ENCODE results near the gene AFDN. TPM values are rescaled to one million over a fixed set of nuclear protein-coding genes. Genes with fewer than 3 reads are reported as not detected.

The AFDN gene
- total and polyA plus RNA-seq, 2 of the 8 experiments (the other 6 are each of a cell fraction or from before 2014, with no cell fraction given) = 53.4 to 192 TPM

DNA sequence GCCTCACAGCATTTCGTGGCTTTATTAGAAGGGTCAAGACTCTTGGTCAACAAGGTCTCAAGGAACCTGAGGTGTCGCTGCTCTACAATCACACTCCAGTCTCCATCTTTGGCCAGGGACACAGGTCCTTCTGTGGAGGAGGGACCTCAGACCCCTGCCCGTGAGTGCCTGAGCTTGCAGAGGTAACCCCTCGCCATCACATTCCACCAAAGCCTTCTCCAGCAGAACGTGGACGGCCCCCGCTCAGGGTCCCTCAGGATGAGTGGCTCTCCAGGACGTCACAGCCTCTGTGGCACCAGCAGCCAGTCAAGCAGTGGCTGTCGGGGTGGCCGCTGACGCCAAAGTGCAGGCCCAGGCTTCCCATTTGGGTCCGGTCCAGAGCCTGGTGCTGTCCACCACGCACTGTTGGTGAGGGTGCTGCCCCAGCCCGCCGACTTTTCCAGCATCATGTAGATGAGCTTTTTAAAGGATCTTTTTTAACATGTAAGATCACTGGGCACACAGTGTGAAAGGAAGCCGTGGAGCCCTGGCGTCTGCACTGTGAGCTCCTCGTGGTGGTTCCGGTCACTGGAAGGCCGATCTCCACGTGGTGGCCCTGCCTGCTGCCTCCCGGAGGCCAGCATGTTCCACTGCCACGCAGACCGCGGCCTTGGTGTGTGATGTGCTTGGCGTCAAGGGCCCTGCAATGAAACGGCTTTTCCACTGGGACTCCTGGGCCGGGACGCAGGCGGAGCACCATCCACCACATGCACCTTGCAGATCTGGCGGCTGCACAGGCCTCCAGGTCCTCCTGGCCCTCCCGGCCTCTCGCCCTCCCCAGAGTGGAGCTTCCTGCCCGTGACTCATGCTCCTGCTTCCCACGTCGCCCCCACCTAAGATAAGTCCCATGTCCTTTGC lies 162.5 kb downstream of the AFDN start:
- Histone ChIP-seq H4K8ac (ENCODE audit: extremely low read depth, insufficient read depth, low read length) (no peak overlapping the region), H3K4me1 (replicated peaks in 1 of 4; ENCODE audit: control insufficient read depth in 3 of 4, insufficient read depth in 4 of 4, low read length in 3 of 4) (no peaks in the 10 kb centered on the region), H3K9me3 (ENCODE audit: insufficient read depth in 2 of 2, low read depth in 1 of 2, low read length in 1 of 2) (peaks cover 0 to 4% of the 10 kb centered on the region in 2 experiments; a peak in 1 of 4 replicates), H2BK20ac (ENCODE audit: low read length) (no peak overlapping the region), H3K79me2 (ENCODE audit: control insufficient read depth in 1 of 2, insufficient read depth in 2 of 2, low read length in 2 of 2) (no peaks in the 10 kb centered on the region), H3K4me3 (ENCODE audit: extremely low read depth in 1 of 4, insufficient read depth in 2 of 4, low read depth in 3 of 4, low read length in 4 of 4) (no peak overlapping the region), H3K56ac (replicated peaks; ENCODE audit: insufficient read length, low read depth, low read length) (no peak overlapping the region), H3K4me2 (ENCODE audit: insufficient read depth in 1 of 2, low read depth in 2 of 2, low read length in 2 of 2) (no peak overlapping the region), H2AFZ (ENCODE audit: low read length) (no peak overlapping the region), H2BK12ac (ENCODE audit: low read depth, low read length) (no peak overlapping the region), H4K91ac (replicated peaks; ENCODE audit: insufficient read length, low read length) (no peak overlapping the region), H3K27me3 (replicated peaks in 1 of 4; ENCODE audit: control insufficient read depth in 3 of 4, extremely low read depth in 1 of 4, insufficient read depth in 3 of 4, low read length in 3 of 4) (no peaks in the 10 kb centered on the region), H2BK15ac (ENCODE audit: low read length) (no peak overlapping the region), H2AK5ac (ENCODE audit: low read depth, low read length) (no peak overlapping the region), H3K14ac (ENCODE audit: insufficient read length) (no peak overlapping the region), H3K9ac (replicated peaks in 1 of 4; ENCODE audit: extremely low read depth in 1 of 4, low read depth in 3 of 4, low read length in 3 of 4) (no peak overlapping the region), H3K27ac (ENCODE audit: low read depth, low read length) (no peak overlapping the region), H4K5ac (ENCODE audit: insufficient read length, low read depth, low read length) (no peak overlapping the region), H3K18ac (ENCODE audit: extremely low read depth, low read length) (no peak overlapping the region), H3K4ac (replicated peaks; ENCODE audit: insufficient read length, low read depth, low read length) (no peak overlapping the region), H3K23me2 (ENCODE audit: low read depth, low read length) (no peaks in the 10 kb centered on the region), H4K20me1 (replicated peaks in 1 of 2; ENCODE audit: control insufficient read depth in 1 of 2, insufficient read depth in 2 of 2, low read length in 2 of 2) (no peaks in the 10 kb centered on the region), H2BK120ac (replicated peaks; ENCODE audit: low read depth, low read length) (no peak overlapping the region), H3K36me3 (ENCODE audit: control insufficient read depth in 2 of 4, insufficient read depth in 4 of 4, low read length in 3 of 4) (no peaks in the 10 kb centered on the region), H3K79me1 (ENCODE audit: low read depth, low read length) (no peaks in the 10 kb centered on the region; the same call in 1 of the 2 replicates), H3K23ac (ENCODE audit: insufficient read length) (no peak overlapping the region), H2BK5ac (ENCODE audit: low read depth, low read length) (no peak overlapping the region)
- DNase-seq (ENCODE audit: low read depth in 1 of 2, low spot score in 2 of 2) (peak in 1 of 2 experiments; percentile 35), FAIRE-seq (no peak)
- WGBS, 2 experiments (ENCODE audit: extremely low coverage in 1 of 2, insufficient coverage in 1 of 2, insufficient read length in 1 of 2, insufficient replicate concordance in 2 of 2, low coverage in 1 of 2, low lambda C conversion rate in 2 of 2, missing lambda C conversion rate in 1 of 2) = 89% methylated on average over 36 of the region's 36 CpGs; no CpG with 5 or more reads in 1 of the 2 experiments
- ChIA-PET POLR2A (ENCODE audit: partially characterized antibody) (no interaction called here), CTCF (ENCODE audit: partially characterized antibody) (interaction anchor here (1.0 to 1.8 kb wide), 4 partner anchors 8 to 71 kb away, joined by 3 to 8 read pairs (median 3); no protein-coding TSS in a partner anchor)
- TF ChIP-seq CBX5 (IDR thresholded peaks at IDR 0.05; ENCODE audit: low read depth, low read length) (no peak), RFX5 (IDR thresholded peaks at IDR 0.05; ENCODE audit: borderline replicate concordance, low read depth, low read length) (no peak), TAF1 (IDR thresholded peaks at IDR 0.05; ENCODE audit: low read depth, low read length) (no peak), FOSL1 (IDR thresholded peaks at IDR 0.05; ENCODE audit: insufficient read depth, low read depth, low read length) (no peak), BRCA1 (IDR thresholded peaks at IDR 0.05; ENCODE audit: low read depth, low read length) (no peak), CHD1 (IDR thresholded peaks at IDR 0.05; ENCODE audit: low read depth, low read length) (no peak), KDM1A (IDR thresholded peaks at IDR 0.05; ENCODE audit: borderline replicate concordance, low read length) (no peak), SIRT6 (IDR thresholded peaks at IDR 0.05; ENCODE audit: low read length) (no peak), POU5F1 (IDR thresholded peaks at IDR 0.05; ENCODE audit: low read depth, low read length) (no peak)
- TF ChIP-seq, protein P1, sequence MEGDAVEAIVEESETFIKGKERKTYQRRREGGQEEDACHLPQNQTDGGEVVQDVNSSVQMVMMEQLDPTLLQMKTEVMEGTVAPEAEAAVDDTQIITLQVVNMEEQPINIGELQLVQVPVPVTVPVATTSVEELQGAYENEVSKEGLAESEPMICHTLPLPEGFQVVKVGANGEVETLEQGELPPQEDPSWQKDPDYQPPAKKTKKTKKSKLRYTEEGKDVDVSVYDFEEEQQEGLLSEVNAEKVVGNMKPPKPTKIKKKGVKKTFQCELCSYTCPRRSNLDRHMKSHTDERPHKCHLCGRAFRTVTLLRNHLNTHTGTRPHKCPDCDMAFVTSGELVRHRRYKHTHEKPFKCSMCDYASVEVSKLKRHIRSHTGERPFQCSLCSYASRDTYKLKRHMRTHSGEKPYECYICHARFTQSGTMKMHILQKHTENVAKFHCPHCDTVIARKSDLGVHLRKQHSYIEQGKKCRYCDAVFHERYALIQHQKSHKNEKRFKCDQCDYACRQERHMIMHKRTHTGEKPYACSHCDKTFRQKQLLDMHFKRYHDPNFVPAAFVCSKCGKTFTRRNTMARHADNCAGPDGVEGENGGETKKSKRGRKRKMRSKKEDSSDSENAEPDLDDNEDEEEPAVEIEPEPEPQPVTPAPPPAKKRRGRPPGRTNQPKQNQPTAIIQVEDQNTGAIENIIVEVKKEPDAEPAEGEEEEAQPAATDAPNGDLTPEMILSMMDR (IDR thresholded peaks at IDR 0.05; ENCODE audit: control extremely low read depth in 1 of 3, insufficient read depth in 1 of 3, low read depth in 1 of 3, low read length in 3 of 3) = no peak

Measured in H1 (cell line).